Endothelial cell of umbilical vein (primary cell): ENCODE measurements around the gene JMJD8. TPM values are rescaled to one million over a fixed set of nuclear protein-coding genes. Genes with fewer than 3 reads are reported as not detected.

Source experiments
- BruUV-seq: library from RNA; stranded (reverse); fragments of 400-500 nt; replicated peaks from 2 replicates; lab custom pipeline; 2021; lab: Mats Ljungman, UMichigan
- CTCF ChIA-PET: fragments of 300-600, 350-600 bp; sonication (Branson Sonifier 250); formaldehyde crosslinking; loops from one replicate; lab custom pipeline; 2021; ENCODE audit warnings: antibody characterized with exemption, inconsistent platforms; lab: Charles Lee
- POLR2A ChIA-PET: fragments of 300-600, 350-600 bp; sonication (Branson Sonifier 250); formaldehyde crosslinking; loops from one replicate; lab custom pipeline; 2021; ENCODE audit warnings: antibody characterized with exemption, inconsistent platforms; lab: Charles Lee
- DNase-seq: peaks from one replicate; pipeline ENCODE4 v3.0.0-alpha.2; 2011; ENCODE audit warnings: low read depth, low spot score
- FAIRE-seq: peaks from 2 replicates; lab custom pipeline; 2011; peaks lifted over from hg19 to GRCh38; lab: Jason Lieb, UNC
- H2AFZ ChIP-seq: 2 replicates; pipeline ENCODE4 v1.6.0; 2012; ENCODE audit warnings: low read depth, low read length, control low read depth, inconsistent platforms
- H3K27ac ChIP-seq: 2 replicates; pipeline ENCODE4 v1.5.1; 2011; ENCODE audit warnings: low read depth, mild to moderate bottlenecking, control low read depth, low read length, moderate library complexity; ENCODE audit not compliant: insufficient read depth
- H3K27me3 ChIP-seq, 2 experiments: 2 replicates each; pipeline versions ENCODE4 v1.6.0 to v1.6.1; 2011; ENCODE audit warnings: low read length in 2 of 2, mixed read lengths in 1 of 2; ENCODE audit not compliant: control insufficient read depth in 2 of 2, insufficient read depth in 2 of 2
- H3K36me3 ChIP-seq, 2 experiments: 2 replicates in 1 of 2; 3 replicates in 1 of 2; pipeline ENCODE4 v1.5.1; 2011; ENCODE audit warnings: low read length in 2 of 2, mild to moderate bottlenecking in 1 of 2, moderate library complexity in 1 of 2; ENCODE audit not compliant: control insufficient read depth in 2 of 2, insufficient read depth in 2 of 2; ENCODE audit errors: extremely low read depth in 1 of 2
- H3K4me1 ChIP-seq: 3 replicates; pipeline ENCODE4 v1.5.1; 2011; ENCODE audit warnings: mild to moderate bottlenecking, low read length; ENCODE audit not compliant: control insufficient read depth, insufficient read depth; ENCODE audit errors: extremely low read depth
- H3K4me2 ChIP-seq: 2 replicates; pipeline ENCODE4 v1.6.1; 2011; ENCODE audit warnings: low read length, control low read depth, mixed read lengths; ENCODE audit not compliant: insufficient read depth
- H3K4me3 ChIP-seq, 3 experiments: fragments of 200-600 bp in 1 of 3; sonication (generic), shearing (Covaris generic) in 1 of 3; replicated peaks in 1 of 3; 2 replicates each; pipeline ENCODE4 v1.5.1; 2011 to 2016; ENCODE audit warnings: control low read depth in 3 of 3, low read length in 3 of 3, mild to moderate bottlenecking in 2 of 3, inconsistent platforms in 1 of 3, low read depth in 1 of 3, moderate library complexity in 1 of 3; ENCODE audit not compliant: insufficient read depth in 1 of 3
- H3K79me2 ChIP-seq: 2 replicates; pipeline ENCODE4 v1.6.0; 2012; ENCODE audit warnings: low read length, inconsistent platforms; ENCODE audit not compliant: control insufficient read depth, insufficient read depth
- H3K9ac ChIP-seq: replicated peaks from 2 replicates; pipeline ENCODE3; 2011; ENCODE audit warnings: low read length, control low read depth; ENCODE audit not compliant: insufficient read depth; ENCODE audit errors: extremely low read depth
- H3K9me1 ChIP-seq: replicated peaks from 3 replicates; pipeline ENCODE4 v1.6.0; 2011; ENCODE audit warnings: mild to moderate bottlenecking, low read length; ENCODE audit not compliant: control insufficient read depth, insufficient read depth; ENCODE audit errors: extremely low read depth
- H3K9me3 ChIP-seq: replicated peaks from 2 replicates; pipeline ENCODE4 v1.5.1; 2012; ENCODE audit warnings: low read length, inconsistent platforms; ENCODE audit not compliant: control insufficient read depth, insufficient read depth
- H4K20me1 ChIP-seq: replicated peaks from 2 replicates; pipeline ENCODE3; 2011; ENCODE audit warnings: mild to moderate bottlenecking, low read length; ENCODE audit not compliant: control insufficient read depth, insufficient read depth; ENCODE audit errors: extremely low read depth
- EZH2 ChIP-seq: IDR thresholded peaks from 2 replicates; pipeline ENCODE4 v1.6.1; 2012; ENCODE audit warnings: borderline replicate concordance, low read depth, mild to moderate bottlenecking, moderate library complexity, low read length, inconsistent platforms; ENCODE audit not compliant: severe bottlenecking
- FOS ChIP-seq: IDR thresholded peaks from 2 replicates; pipeline ENCODE4 v1.6.1; 2011; ENCODE audit warnings: mild to moderate bottlenecking, low read length, moderate library complexity, borderline replicate concordance; ENCODE audit not compliant: insufficient read depth
- GATA2 ChIP-seq: IDR thresholded peaks from 2 replicates; pipeline ENCODE4 v1.7.0; 2011; ENCODE audit warnings: low read depth, mild to moderate bottlenecking, moderate library complexity, mixed read lengths, low read length; ENCODE audit not compliant: insufficient read length, insufficient read depth
- JUN ChIP-seq: IDR thresholded peaks from 2 replicates; pipeline ENCODE4 v1.6.1; 2011; ENCODE audit warnings: borderline replicate concordance, low read depth; ENCODE audit not compliant: insufficient read length, insufficient read depth
- MYC ChIP-seq: IDR thresholded peaks from one replicate; pipeline ENCODE4 v1.6.1; 2011; ENCODE audit warnings: mild to moderate bottlenecking, low read depth, low read length
- POLR2A ChIP-seq: IDR thresholded peaks from 2 replicates; pipeline ENCODE4 v1.6.1; 2012; ENCODE audit warnings: low read depth, mild to moderate bottlenecking, control low read depth, low read length
- POLR2AphosphoS5 ChIP-seq: IDR thresholded peaks from 2 replicates; pipeline ENCODE4 v1.6.1; 2012; ENCODE audit warnings: low read depth, mild to moderate bottlenecking, control low read depth, low read length, moderate library complexity; ENCODE audit not compliant: insufficient read depth
- dilution Hi-C: fragments of 300-500 bp; cut with MboI; formaldehyde crosslinking; loops from one replicate; pipeline ENCODE4 v1.15.0; 2019; ENCODE audit warnings: low sequenced_read_pairs; ENCODE audit not compliant: extremely low pct_ligation_motif_present
- intact Hi-C: fragments of 100-400 bp; cut with micrococcal nuclease; formaldehyde crosslinking; loops from one replicate; pipeline ENCODE4 v1.10.0; 2022
- polyA plus RNA-seq, 4 experiments: library from polyadenylated mRNA; depleted of rRNA in 3 of 4; stranded (reverse) in 3 of 4; unstranded in 1 of 4; fragments of >200 nt; gene quantifications; 2 replicates each; pipeline versions ENCODE4 v1.2.1 to v1.2.3, GENCODE V29; 2011 to 2012; ENCODE audit warnings: missing spikeins in 1 of 4
- total RNA-seq: library from RNA; stranded (reverse); gene quantifications from 2 replicates; pipeline ENCODE4 v1.2.3, GENCODE V29; 2021
- TF ChIP-seq, protein P1 (sequence below), 2 donors: IDR thresholded peaks; 1 replicate in 1 of 2; 2 replicates in 1 of 2; pipeline ENCODE4 v1.5.1; 2011; ENCODE audit warnings: low read length in 2 of 2, mild to moderate bottlenecking in 2 of 2, moderate library complexity in 2 of 2, control low read depth in 1 of 2, inconsistent platforms in 1 of 2, low read depth in 1 of 2; ENCODE audit not compliant: insufficient read depth in 1 of 2; ENCODE audit errors: extremely low read depth in 1 of 2
- TF ChIP-seq, protein P2 (sequence below): IDR thresholded peaks from 2 replicates; pipeline ENCODE4 v1.6.1; 2011; ENCODE audit not compliant: insufficient read depth, insufficient read length

The JMJD8 gene
- total and polyA plus RNA-seq, 2 donors (not counting 3 experiments of a cell fraction or from before 2014, with no cell fraction given) = 55.1 to 102 TPM

DNA sequence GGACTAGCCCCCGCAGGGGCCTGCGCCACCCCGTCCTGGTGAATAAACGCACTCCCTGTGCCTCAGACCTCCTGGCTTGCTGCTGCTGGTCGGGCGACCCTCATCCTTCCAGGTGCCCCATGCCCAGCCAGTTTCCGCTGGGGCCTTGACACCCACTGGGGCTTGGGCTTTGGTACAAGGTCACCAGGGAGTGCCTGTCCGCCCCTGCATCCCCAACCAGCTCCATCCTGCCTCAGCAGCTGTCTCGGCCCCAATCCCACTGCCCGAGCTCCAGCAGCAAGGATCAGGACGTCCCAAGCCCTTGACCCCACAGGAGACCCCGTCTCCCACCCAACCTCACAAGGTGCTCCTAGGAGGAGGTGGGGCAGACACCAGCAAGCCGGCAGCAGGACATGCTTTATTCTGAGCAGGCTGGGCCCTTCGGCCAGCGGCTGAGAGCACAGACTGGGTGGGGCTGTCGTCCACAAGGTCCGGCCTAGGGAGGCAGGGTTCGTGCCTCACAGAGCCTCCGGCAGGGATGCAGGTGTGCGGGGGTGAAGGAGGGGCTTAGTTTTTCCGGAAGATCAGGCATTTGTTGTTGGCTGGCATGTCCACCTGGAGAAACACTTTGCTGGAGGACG, 50.0 kb downstream of the JMJD8 start:
- H3K4me2 ChIP-seq = no peak overlapping the region
- BruUV-seq = no TSS peak
- TF ChIP-seq JUN = no peak
- TF ChIP-seq POLR2A = no peak
- no peak for TF ChIP-seq MYC
- TF ChIP-seq GATA2 = no peak
- TF ChIP-seq POLR2AphosphoS5 = no peak
- TF ChIP-seq EZH2 = no peak
- TF ChIP-seq, protein P1, sequence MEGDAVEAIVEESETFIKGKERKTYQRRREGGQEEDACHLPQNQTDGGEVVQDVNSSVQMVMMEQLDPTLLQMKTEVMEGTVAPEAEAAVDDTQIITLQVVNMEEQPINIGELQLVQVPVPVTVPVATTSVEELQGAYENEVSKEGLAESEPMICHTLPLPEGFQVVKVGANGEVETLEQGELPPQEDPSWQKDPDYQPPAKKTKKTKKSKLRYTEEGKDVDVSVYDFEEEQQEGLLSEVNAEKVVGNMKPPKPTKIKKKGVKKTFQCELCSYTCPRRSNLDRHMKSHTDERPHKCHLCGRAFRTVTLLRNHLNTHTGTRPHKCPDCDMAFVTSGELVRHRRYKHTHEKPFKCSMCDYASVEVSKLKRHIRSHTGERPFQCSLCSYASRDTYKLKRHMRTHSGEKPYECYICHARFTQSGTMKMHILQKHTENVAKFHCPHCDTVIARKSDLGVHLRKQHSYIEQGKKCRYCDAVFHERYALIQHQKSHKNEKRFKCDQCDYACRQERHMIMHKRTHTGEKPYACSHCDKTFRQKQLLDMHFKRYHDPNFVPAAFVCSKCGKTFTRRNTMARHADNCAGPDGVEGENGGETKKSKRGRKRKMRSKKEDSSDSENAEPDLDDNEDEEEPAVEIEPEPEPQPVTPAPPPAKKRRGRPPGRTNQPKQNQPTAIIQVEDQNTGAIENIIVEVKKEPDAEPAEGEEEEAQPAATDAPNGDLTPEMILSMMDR (IDR thresholded peaks at IDR 0.05; ENCODE audit: extremely low read depth in 1 of 2, insufficient read depth in 1 of 2, low read depth in 1 of 2, low read length in 2 of 2) = no peak
- TF ChIP-seq FOS = no peak
- TF ChIP-seq, protein P2, sequence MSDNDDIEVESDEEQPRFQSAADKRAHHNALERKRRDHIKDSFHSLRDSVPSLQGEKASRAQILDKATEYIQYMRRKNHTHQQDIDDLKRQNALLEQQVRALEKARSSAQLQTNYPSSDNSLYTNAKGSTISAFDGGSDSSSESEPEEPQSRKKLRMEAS = no peak
- no peaks in the 10 kb centered on the region for H3K9me1 ChIP-seq
- H3K36me3 ChIP-seq = no peaks in the 10 kb centered on the region
- H3K79me2 ChIP-seq = peaks cover 8% of the 10 kb centered on the region
- H3K27me3 ChIP-seq = no peaks in the 10 kb centered on the region
- ChIA-PET CTCF (no interaction called here), POLR2A (no interaction called here)
- no peaks in the 10 kb centered on the region for H3K9me3 ChIP-seq
- no peak for FAIRE-seq
- no peak overlapping the region for H3K4me3 ChIP-seq
- H3K9ac ChIP-seq = no peak overlapping the region
- peaks cover 4% of the 10 kb centered on the region for H3K4me1 ChIP-seq
- intact Hi-C loops = no loop called here
- dilution Hi-C loops = no loop called here
- no peak overlapping the region for H3K27ac ChIP-seq
- H2AFZ ChIP-seq = no peak overlapping the region
- DNase-seq = no peak
- no peaks in the 10 kb centered on the region for H4K20me1 ChIP-seq
